GM19395 (cell line): Measurements from ENCODE around the gene MACROD1.

ENCODE experiments used
- ATAC-seq: cut with Tn5 transposase; IDR thresholded peaks from one replicate; pipeline ENCODE4 v1.9.1; 2021; ENCODE audit warnings: mild to moderate bottlenecking, moderate library complexity; ENCODE audit not compliant: unreplicated experiment

Gene MACROD1

GRCh38 chr11:64152841-64153691, 12.8 kb downstream of the MACROD1 start:
- no peak for ATAC-seq

- ATAC-seq: no peak
Observed at GRCh38 chr11:64151337-64151736, 14.6 kb downstream of the MACROD1 start.

- no peak for ATAC-seq
Observed at GRCh38 chr11:64150481-64151239, 15.3 kb downstream of the MACROD1 start.

DNA sequence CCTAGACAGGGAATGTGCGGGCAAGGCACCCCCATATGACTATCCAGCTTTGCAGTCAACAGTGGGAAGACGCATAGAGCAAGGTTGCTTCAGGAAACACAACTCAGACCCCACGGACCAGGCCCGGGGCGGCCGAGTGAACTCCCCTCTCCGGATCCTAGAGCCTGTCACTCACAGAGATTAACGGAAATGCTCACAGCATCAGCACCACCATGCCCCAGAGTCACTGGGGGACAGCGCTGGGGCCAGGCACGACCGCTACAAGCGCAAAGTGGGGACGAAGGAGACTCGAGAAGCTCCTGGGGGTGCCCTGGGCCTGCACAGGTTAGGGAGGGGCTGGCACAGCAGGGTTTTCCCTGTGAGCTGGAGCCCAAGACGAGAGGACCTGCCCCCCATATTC, 15.9 kb downstream of the MACROD1 start:
- ATAC-seq: no peak

GRCh38 chr11:64148917-64149617, 16.8 kb downstream of the MACROD1 start:
- no peak for ATAC-seq

GRCh38 chr11:64148226-64148916, 17.5 kb downstream of the MACROD1 start:
- ATAC-seq: no peak

GRCh38 chr11:64146036-64146955, 19.6 kb downstream of the MACROD1 start:
- ATAC-seq: no peak

DNA sequence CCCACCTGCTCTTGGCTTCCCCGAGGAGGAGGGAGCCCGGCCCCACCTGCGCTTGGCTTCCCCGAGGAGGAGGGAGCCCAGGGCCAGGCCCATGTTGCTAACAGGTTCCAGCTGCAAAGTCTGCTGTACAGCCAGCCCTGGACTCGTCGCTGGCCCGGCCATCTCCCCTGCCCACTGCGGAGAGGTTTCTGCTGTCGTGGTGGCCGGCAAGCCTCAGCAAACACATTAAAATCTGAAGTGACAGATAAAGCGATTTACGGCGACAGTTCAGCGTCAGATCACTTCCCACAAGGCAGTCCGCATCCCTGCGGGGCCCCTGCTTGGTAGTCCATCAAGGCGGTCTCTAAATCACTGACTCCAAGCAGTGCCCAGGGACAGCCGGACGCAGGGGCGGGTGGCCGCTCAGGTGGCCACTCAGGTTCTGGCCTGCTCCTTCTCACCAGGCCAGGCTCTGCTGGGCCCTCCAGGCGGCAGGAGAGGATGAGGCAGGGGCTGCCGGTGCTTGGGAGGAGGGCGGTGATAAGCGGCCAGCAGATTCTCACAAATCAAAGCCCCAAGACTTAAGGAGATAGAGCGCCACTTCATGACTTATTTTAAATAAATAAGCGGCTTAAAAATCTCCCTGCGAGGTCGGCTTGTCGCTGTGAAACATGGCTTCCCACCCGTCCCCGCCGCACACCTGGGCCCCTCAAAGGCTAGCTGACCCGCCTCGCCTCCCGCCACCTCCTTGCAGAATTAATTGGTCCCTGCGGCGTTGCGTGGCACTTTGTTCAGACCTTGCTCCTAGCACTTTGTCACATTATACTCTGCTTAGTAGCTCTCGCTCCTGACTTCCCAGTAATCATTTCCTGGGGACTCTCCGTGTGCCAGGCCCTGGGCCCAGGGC, 21.1 kb downstream of the MACROD1 start:
- ATAC-seq: no peak

DNA sequence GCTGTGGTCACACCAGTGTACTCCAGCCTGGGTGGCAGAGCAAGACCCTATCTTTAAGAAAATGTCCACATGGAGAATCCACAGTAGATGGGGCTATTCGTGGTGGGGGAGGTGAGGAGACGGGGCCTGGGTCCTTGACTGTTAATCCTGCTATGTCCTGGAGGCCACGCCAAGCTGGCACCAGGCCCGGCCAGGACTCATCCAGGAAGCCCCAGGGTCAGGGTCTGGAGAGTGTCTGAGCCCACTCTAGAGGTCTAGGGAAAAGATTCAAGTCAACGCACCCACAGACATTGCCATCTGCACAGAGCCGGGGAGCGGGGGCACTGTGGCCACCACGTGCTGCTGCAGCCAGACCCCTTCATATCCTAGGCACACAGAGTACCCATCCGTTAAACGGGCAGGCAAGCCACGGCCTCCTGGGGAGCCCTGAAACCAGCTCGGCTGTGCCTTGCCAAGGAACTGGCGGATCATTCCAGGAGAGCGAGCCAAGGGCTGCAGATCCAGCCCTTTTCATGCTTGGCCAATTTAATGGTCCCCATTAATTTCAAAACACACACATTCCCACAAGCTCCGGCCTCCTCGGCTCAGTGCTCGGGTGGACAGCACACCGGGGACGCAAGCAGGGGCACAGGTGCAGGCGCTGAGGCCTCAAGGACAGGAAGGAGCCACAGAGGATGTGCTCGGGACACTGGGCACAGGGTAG, 24.7 kb downstream of the MACROD1 start:
- no peak for ATAC-seq

DNA sequence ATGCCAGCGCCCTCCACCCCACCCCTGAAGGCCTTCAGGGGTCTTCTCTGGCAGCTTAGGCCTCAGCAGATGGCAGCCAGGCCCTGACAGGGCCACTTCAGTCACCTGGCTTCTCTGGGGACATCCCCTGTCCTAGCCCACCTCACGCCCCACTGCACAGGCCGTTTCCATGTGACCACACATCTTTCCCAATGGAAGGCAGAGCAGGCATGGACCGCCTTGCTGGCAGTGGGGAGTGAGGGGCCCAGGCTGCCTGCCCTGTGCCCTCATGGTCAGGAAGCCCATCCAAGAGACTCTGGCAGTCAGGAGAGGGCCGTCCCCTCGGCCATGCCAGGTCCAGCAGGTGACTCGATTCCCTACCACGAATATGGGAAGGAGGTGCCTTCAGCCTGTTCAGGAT, 25.8 kb downstream of the MACROD1 start:
- no peak for ATAC-seq

DNA sequence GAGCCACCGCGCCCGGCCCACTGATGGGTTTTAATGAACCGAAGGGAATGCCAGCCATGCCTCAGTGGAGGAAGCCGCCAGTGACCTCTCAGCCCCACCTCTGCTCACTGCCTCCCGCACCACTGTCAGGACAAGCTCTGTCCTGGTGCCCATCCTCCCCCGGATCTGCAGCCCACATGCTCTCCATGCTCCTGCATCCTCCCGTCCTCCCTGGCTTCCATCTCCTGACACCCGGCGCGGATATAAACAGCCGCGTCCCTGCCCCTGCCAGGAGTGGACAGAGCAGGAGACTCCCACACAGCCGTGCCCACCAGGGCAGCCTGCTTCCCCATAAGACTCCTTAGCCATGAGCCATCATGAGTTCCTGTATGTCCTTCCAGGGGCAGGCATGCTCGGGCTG, 26.9 kb downstream of the MACROD1 start:
- ATAC-seq: no peak

DNA sequence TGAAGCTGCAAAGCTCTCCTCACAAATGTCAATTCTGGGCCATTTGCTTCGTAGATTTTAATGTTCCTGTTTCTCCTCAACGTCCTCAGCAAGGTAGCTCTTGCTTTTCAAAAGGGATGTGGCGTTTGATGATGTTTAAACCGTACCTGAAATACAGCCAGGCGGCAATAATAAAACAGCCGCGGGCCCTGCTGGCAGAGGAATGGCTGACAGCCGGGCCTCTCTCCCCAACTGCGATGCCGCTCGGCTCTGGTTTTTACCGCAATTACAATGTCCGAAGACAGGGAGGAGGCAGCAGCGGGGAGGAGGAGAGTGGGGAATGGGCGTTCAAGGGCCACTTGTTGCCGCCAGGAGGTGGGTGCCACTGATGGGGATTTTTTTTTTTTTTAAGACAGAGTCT, 27.5 kb downstream of the MACROD1 start:
- ATAC-seq: no peak

GRCh38 chr11:64136765-64137441, 29.0 kb downstream of the MACROD1 start:
- no peak for ATAC-seq

DNA sequence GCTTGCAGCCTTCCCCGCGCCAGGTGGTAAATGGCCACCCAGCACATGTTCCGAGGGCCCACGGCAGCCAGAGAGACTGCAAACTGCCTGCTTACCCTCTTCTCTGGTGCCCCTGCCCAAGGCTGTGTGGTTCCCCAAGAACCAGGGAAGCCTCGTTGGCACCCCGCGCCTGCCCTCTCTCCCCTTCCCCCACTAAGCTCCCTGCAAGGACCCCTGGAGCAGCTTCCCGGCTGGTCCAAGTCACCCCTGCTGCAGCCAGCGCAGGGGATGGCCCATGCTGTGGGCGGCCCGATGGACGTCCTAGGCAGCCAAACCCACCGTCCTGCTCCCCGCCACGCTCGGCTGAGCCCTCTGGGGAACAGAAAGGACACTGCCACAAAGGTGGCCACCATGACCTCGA, 30.2 kb downstream of the MACROD1 start:
- no peak for ATAC-seq

- no peak for ATAC-seq
Observed at GRCh38 chr11:64134963-64135362, 30.9 kb downstream of the MACROD1 start.

- ATAC-seq: no peak
Observed at GRCh38 chr11:64132982-64133705, 32.8 kb downstream of the MACROD1 start.

- no peak for ATAC-seq
Observed at GRCh38 chr11:64132191-64132771, 33.6 kb downstream of the MACROD1 start.
